HepG2 (cell line): ENCODE data around the gene P2RX3. TPM values are rescaled to one million over a fixed set of nuclear protein-coding genes. Genes with fewer than 3 reads are reported as not detected.

Experiments
- ARNT2 ChIP-seq: sonication (generic); formaldehyde crosslinking; IDR thresholded peaks from 2 replicates; pipeline ENCODE4 v1.8.0; 2022; ENCODE audit warnings: mild to moderate bottlenecking, low read depth, missing genetic modification reagents, moderate library complexity
- HES4 ChIP-seq: sonication (generic); formaldehyde crosslinking; IDR thresholded peaks from 2 replicates; pipeline ENCODE4 v1.9.0; 2021; ENCODE audit warnings: mild to moderate bottlenecking, missing genetic modification reagents, borderline replicate concordance
- HMGXB4 ChIP-seq, 2 experiments: sonication (generic) in 1 of 2; formaldehyde crosslinking in 1 of 2; IDR thresholded peaks; 2 replicates each; pipeline versions ENCODE4 v1.4.0 to v1.6.1; 2018 to 2020; ENCODE audit warnings: missing genetic modification reagents in 2 of 2, borderline replicate concordance in 1 of 2, low read depth in 1 of 2, mild to moderate bottlenecking in 1 of 2, missing biosample characterization in 1 of 2
- MXD3 ChIP-seq: IDR thresholded peaks from 2 replicates; pipeline ENCODE4 v1.6.1; 2016; ENCODE audit warnings: mild to moderate bottlenecking, missing biosample characterization, missing genetic modification reagents
- MYC ChIP-seq: sonication (generic); formaldehyde crosslinking; IDR thresholded peaks from 2 replicates; pipeline ENCODE4 v1.9.0; 2021; ENCODE audit warnings: missing genetic modification reagents, borderline replicate concordance
- NFATC3 ChIP-seq: sonication (generic); formaldehyde crosslinking; IDR thresholded peaks from 2 replicates; pipeline ENCODE4 v1.5.1; 2020; ENCODE audit warnings: mild to moderate bottlenecking, missing genetic modification reagents
- PCBP2 ChIP-seq: fragments of 200-400 bp; formaldehyde crosslinking; optimal IDR thresholded peaks from 2 replicates; pipeline ENCODE3; 2018; ENCODE audit warnings: low read length, low read depth; ENCODE audit not compliant: poor library complexity, severe bottlenecking
- PRDM10 ChIP-seq: sonication (generic); formaldehyde crosslinking; IDR thresholded peaks from 2 replicates; pipeline ENCODE4 v1.4.0; 2020; ENCODE audit warnings: low read depth, missing genetic modification reagents
- RAD21 ChIP-seq: fragments of 450-650 bp; formaldehyde crosslinking; IDR thresholded peaks from 2 replicates; pipeline ENCODE4 v1.5.0; 2020; ENCODE audit warnings: mild to moderate bottlenecking
- ZBTB37 ChIP-seq: sonication (generic); formaldehyde crosslinking; IDR thresholded peaks from 2 replicates; pipeline ENCODE4 v1.4.0; 2020; ENCODE audit warnings: mild to moderate bottlenecking, missing genetic modification reagents
- ZFX ChIP-seq: sonication (generic); formaldehyde crosslinking; IDR thresholded peaks from 2 replicates; pipeline ENCODE4 v1.4.0; 2020; ENCODE audit warnings: mild to moderate bottlenecking, low read depth, missing genetic modification reagents, moderate library complexity
- ZNF343 ChIP-seq: sonication (generic); formaldehyde crosslinking; IDR thresholded peaks from 2 replicates; pipeline ENCODE4 v1.4.0; 2020; ENCODE audit warnings: mild to moderate bottlenecking, missing genetic modification reagents
- ZNF570 ChIP-seq: sonication (generic); formaldehyde crosslinking; IDR thresholded peaks from 2 replicates; pipeline ENCODE4 v1.4.0; 2020; ENCODE audit warnings: mild to moderate bottlenecking, missing genetic modification reagents, borderline replicate concordance
- ZNF768 ChIP-seq: sonication (generic); formaldehyde crosslinking; IDR thresholded peaks from 2 replicates; pipeline ENCODE4 v1.4.0; 2020; ENCODE audit warnings: missing genetic modification reagents
- polyA plus RNA-seq, 8 experiments: library from polyadenylated mRNA; depleted of rRNA in 3 of 8; stranded (reverse) in 7 of 8; unstranded in 1 of 8; fragments of >200 nt; fragmentation: Illumina TruSeq in 4 of 8; extraction: Trizol in 4 of 8; gene quantifications; 2 replicates each; pipeline versions ENCODE4 v1.2.1 to v1.2.3, GENCODE V29; 2011 to 2016; ENCODE audit warnings: low read depth in 4 of 8, missing spikeins in 1 of 8, mixed read lengths in 1 of 8; ENCODE audit not compliant: insufficient read depth in 1 of 8
- total RNA-seq, 5 experiments: library from RNA; depleted of rRNA; stranded (reverse); fragments of >200 nt; fragmentation: Illumina TruSeq; extraction: Trizol; gene quantifications; 2 replicates each; pipeline ENCODE4 v1.2.3, GENCODE V29; 2016; ENCODE audit warnings: low read depth in 1 of 5
- TF ChIP-seq, protein P1 (sequence below): sonication (generic); formaldehyde crosslinking; IDR thresholded peaks from 2 replicates; pipeline ENCODE4 v1.5.0; 2020; ENCODE audit warnings: missing genetic modification reagents
- TF ChIP-seq, protein P2 (sequence below): sonication (generic); formaldehyde crosslinking; IDR thresholded peaks from 2 replicates; pipeline ENCODE4 v1.8.1; 2022; ENCODE audit warnings: low read depth, mild to moderate bottlenecking, missing genetic modification reagents
- TF ChIP-seq, protein P3 (sequence below): sonication (generic); formaldehyde crosslinking; IDR thresholded peaks from 2 replicates; pipeline ENCODE4 v1.4.0; 2020; ENCODE audit warnings: low read depth, mild to moderate bottlenecking, missing genetic modification reagents

Gene P2RX3
- total and polyA plus RNA-seq, 2 of the 13 experiments (the other 11 are each of a cell fraction or from before 2014, with no cell fraction given), result 0.08 TPM; not detected in 1

GRCh38 chr11:57325735-57326048 lies 12.5 kb upstream of the P2RX3 start (continued):
- TF ChIP-seq HMGXB4 (CRISPR knock-in tag; IDR thresholded peaks at IDR 0.05; ENCODE audit: borderline replicate concordance in 1 of 2, low read depth in 1 of 2) (no peak), ARNT2 (CRISPR knock-in tag) (0 out of 2 replicates have a peak, but pooled peaks have one; percentile 54), NFATC3 (no peak), ZFX (0 out of 2 replicates have a peak, but pooled peaks have one; percentile 52), HES4 (CRISPR knock-in tag) (no peak), ZNF570 (CRISPR knock-in tag) (no peak), ZNF343 (CRISPR knock-in tag) (no peak), MYC (CRISPR knock-in tag) (0 out of 2 replicates have a peak, but pooled peaks have one; percentile 1), ZBTB37 (CRISPR knock-in tag) (no peak), PCBP2 (no peak), PRDM10 (CRISPR knock-in tag) (0 out of 2 replicates have a peak, but pooled peaks have one; percentile 4), RAD21 (CRISPR knock-in tag) (no peak), ZNF768 (no peak), MXD3 (CRISPR knock-in tag) (no peak)
- TF ChIP-seq, protein P1, sequence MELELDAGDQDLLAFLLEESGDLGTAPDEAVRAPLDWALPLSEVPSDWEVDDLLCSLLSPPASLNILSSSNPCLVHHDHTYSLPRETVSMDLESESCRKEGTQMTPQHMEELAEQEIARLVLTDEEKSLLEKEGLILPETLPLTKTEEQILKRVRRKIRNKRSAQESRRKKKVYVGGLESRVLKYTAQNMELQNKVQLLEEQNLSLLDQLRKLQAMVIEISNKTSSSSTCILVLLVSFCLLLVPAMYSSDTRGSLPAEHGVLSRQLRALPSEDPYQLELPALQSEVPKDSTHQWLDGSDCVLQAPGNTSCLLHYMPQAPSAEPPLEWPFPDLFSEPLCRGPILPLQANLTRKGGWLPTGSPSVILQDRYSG (CRISPR knock-in tag), result no peak
- TF ChIP-seq, protein P2, sequence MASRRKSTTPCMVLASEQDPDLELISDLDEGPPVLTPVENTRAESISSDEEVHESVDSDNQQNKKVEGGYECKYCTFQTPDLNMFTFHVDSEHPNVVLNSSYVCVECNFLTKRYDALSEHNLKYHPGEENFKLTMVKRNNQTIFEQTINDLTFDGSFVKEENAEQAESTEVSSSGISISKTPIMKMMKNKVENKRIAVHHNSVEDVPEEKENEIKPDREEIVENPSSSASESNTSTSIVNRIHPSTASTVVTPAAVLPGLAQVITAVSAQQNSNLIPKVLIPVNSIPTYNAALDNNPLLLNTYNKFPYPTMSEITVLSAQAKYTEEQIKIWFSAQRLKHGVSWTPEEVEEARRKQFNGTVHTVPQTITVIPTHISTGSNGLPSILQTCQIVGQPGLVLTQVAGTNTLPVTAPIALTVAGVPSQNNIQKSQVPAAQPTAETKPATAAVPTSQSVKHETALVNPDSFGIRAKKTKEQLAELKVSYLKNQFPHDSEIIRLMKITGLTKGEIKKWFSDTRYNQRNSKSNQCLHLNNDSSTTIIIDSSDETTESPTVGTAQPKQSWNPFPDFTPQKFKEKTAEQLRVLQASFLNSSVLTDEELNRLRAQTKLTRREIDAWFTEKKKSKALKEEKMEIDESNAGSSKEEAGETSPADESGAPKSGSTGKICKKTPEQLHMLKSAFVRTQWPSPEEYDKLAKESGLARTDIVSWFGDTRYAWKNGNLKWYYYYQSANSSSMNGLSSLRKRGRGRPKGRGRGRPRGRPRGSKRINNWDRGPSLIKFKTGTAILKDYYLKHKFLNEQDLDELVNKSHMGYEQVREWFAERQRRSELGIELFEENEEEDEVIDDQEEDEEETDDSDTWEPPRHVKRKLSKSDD (CRISPR knock-in tag), result no peak
- TF ChIP-seq, protein P3, sequence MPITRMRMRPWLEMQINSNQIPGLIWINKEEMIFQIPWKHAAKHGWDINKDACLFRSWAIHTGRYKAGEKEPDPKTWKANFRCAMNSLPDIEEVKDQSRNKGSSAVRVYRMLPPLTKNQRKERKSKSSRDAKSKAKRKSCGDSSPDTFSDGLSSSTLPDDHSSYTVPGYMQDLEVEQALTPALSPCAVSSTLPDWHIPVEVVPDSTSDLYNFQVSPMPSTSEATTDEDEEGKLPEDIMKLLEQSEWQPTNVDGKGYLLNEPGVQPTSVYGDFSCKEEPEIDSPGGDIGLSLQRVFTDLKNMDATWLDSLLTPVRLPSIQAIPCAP (CRISPR knock-in tag), result no peak
